GM21515 (cell line): Measurements from ENCODE around the gene CDIPT.

Experiments used
- ATAC-seq: cut with Tn5 transposase; IDR thresholded peaks from one replicate; pipeline ENCODE4 v1.9.1; 2021; ENCODE audit not compliant: unreplicated experiment

The CDIPT gene

DNA sequence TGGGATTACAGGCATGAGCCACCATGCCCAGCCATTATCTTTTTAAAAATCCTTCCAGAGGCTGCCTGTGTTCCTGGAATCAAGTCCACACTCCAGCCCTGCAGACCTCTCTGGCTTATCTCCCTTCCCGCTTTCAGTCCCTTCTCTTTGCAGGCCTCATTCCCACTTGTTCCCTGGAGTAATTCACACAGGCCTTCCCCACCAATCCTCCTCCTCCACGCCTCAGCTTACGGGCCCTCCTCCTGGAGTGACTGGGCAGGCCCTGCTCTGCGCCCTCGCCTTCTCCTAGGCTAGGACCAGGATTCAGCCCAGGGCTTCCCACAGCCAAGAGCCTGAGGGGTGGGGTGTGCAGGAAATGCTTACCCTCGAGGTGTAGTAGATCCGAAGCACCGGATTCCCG is 2.8 kb downstream of the CDIPT start:
- ATAC-seq: no peak

DNA sequence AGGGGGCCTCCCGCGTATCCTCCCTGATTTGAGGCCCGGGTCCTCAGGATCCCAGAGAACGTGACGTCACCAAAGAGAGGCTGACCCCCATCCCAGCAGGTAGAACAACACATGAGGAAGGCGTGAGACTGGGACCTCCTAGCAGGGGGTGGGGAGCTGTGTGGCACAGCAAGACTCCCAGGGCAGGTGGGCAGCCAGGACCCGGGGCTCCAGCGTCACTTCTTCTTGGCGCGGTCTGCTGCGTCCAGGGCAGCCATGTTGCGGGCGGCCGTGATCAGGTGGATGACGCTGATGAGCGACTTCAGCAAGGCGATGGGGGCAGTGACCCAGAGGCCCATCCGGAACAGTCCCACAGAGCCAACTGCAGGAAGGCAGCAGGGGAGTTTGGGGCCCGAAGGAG is 4.1 kb downstream of the CDIPT start:
- no peak for ATAC-seq

GRCh38 chr16:29858149-29858849 is 4.7 kb downstream of the CDIPT start:
- ATAC-seq: no peak

DNA sequence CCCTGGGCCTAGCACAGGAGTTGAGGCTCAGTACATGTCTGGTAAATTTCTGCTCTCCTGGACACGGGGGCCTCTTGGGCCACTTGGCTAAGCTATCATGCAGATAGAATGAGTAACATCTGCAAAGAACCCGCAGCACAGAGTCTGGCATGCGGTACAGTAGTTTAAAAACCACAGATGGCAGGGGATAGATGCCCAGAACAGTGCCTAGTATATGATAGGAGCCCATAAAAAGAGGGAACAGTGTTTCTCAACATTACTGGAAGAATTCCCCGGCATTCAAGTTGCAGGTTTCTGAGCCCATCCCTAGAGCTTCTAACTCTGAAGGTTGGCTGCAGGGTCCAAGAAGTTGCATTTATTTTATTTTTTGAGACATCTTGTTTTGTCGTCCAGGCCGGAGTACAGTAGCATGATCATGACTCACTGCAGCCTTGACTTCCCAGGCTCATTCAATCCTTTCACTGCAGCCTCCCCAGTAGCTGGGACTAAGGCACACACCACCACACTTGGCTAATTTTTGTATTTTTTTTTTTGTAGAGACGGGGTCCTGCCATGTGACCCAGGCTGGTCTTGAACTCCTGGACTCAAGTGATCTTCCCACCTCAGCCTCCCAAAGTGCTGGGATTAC is 5.8 kb downstream of the CDIPT start:
- no peak for ATAC-seq

GRCh38 chr16:29854520-29855100 is 8.4 kb downstream of the CDIPT start:
- no peak for ATAC-seq

- no peak for ATAC-seq
Measured at GRCh38 chr16:29852654-29853053, 10.4 kb downstream of the CDIPT start.

- ATAC-seq: no peak
Measured at GRCh38 chr16:29850998-29851397, 12.0 kb downstream of the CDIPT start.

GRCh38 chr16:29849505-29849904 is 13.5 kb downstream of the CDIPT start:
- no peak for ATAC-seq

DNA sequence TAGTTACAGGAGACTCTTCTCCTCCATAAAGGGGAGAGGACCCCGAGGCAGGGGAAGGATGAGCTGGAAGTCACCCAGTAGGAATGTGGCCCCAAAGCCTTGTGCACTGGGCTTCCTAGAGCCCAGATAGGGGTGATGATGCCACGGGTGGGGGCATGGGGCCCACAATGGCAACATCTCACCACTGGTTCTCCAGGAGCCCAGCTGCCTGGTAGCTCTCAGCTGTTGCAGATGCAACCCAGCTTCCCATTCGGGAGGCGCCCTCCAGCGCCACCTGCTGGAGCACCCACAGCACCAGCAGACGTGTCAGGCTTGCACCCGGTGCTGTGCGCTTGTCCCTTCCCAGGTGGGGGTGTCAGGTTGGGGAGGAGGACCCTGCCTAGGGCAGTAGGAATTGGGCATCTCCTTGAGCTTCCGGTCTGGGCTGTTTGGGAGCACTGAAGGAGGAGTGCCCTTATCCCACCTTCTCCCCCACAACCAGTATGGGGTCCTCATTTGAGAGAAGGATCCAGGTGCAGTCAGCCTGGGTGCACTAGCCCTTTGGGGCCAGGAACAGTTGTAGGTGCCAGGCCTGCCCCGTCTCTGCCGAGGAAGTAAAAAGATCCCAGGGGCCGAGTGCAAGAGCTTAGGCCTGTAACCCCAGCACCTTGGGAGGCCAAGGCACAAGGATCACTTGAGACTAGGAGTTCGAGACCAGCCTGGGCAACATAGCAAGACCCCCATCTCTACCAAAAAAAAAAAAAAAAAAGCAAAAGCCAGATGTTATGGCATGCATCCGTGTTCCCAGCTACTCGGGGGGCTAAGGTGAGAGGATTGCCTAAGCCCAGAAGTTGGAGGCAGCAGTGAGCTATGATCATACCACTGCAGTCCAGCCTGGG is 14.4 kb downstream of the CDIPT start:
- ATAC-seq: no peak

GRCh38 chr16:29845656-29846055 is 17.4 kb downstream of the CDIPT start:
- no peak for ATAC-seq

DNA sequence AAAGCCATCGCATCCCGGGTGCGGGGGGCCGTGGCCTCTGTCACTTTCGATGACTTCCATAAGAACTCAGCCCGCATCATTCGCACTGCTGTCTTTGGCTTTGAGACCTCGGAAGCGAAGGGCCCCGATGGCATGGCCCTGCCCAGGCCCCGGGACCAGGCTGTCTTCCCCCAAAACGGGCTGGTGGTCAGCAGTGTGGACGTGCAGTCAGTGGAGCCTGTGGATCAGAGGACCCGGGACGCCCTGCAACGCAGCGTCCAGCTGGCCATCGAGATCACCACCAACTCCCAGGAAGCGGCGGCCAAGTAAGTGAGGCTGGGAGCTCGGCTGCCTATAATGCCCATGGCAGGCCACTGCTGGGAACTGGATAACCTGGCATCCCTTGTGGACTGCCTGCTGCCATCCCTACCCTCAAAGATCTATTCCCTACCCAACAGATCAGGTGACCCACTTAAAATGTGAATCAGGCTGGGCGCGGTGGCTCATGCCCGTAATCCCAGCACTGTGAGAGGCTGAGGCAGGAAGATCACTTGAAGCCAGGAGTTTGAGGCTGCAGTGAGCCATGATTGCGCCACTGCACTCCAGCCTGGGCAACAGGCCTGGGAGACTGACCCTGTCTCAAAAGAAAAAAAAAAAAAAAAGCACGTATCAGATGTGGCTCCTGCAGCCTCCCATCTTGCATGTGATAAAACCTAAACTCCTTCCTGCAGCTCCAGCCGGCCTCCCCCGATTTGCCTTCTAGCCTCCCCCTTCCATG is 18.3 kb downstream of the CDIPT start:
- ATAC-seq: no peak

DNA sequence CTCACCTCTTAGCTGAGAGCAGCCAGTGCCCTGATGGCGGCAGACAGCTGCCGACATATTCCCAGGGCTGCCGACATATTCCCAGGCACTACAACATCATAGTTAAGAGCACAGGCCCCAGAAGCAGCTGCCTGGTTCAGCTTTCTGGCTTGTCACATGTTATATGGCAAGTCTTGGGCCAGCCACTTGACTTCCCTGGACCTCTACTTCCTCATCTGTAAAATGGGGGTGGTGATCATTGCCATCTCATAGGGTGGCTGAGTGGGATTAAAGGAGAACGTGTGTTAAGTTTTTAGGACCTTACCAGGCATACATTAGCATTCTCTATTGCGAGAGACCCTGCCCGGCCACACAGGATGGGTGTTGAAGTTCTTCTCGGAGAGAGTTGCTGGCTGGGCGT is 19.1 kb downstream of the CDIPT start:
- no peak for ATAC-seq

GRCh38 chr16:29842732-29843346 is 20.2 kb downstream of the CDIPT start:
- ATAC-seq: no peak

- no peak for ATAC-seq
Measured at GRCh38 chr16:29841631-29842030, 21.4 kb downstream of the CDIPT start.

DNA sequence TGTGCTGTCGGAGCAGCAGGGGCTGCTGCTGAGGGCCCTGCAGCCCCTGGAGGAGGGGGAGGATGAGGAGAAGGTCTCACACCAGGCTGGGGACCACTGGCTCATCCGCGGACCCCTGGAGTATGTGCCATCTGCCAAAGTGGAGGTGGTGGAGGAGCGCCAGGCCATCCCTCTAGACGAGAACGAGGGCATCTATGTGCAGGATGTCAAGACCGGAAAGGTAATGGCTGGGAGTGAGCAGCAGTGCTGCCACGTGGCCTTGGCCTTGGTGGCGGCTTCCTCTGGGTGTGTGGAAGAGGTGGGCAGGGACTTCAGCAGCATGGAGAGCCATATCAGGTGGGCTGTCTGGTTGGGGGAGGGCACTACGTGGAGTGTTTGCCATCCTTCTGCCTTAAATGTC is 22.8 kb downstream of the CDIPT start:
- ATAC-seq: no peak

- ATAC-seq: no peak
Measured at GRCh38 chr16:29839822-29840221, 23.2 kb downstream of the CDIPT start.

- no peak for ATAC-seq
Measured at GRCh38 chr16:29837841-29838240, 25.2 kb downstream of the CDIPT start.

DNA sequence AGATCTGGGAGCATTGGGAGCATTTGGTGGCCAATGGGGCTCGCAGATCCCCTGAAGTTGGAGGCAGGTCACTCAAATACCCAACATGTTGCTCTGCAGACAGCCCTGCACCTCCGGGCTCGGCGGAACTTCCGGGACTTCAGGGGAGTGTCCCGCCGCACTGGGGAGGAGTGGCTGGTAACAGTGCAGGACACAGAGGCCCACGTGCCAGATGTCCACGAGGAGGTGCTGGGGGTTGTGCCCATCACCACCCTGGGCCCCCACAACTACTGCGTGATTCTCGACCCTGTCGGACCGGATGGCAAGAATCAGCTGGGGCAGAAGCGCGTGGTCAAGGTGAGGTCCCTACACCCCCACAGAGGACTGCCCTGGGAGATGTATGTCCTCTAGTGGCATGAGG is 26.4 kb downstream of the CDIPT start:
- ATAC-seq: no peak

DNA sequence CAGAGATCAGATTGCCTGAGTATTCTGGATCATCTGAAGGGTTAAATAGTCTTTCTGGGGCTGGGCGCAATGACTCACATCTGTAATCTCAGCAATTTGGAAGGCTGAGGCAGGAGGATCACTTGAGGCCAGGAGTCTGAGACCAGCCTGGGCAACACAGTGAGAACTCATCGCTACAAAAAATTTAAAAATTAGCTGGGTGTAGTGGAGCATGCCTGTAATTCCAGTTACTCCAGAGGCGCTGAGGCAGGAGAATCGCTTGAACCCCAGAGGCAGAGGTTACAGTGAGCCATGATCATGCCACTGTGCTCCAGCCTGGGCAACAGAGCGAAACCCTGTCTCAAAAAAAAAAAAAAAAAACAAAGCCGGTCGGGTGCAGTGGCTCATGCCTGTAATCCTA is 27.1 kb downstream of the CDIPT start:
- no peak for ATAC-seq

DNA sequence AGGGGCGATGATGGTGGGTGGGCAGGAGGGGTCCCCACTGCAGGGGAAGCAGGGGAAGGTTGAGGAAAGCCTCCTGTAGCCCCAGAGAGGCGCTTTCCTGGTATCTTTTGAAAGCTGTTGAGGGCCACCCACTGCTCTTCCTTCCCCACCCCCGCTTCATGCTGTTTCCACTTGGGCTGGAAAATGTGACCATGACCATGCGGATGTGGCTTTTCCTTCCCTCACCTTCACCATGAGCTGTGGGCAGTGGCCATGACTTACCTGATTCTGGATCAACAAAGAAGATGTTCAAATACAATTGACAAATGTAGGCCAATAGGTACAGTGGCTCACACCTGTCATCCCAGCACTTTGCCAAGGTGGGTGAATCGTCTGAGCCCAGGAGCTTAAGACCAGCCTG is 28.9 kb downstream of the CDIPT start:
- ATAC-seq: no peak
